Measurements from ENCODE around the gene SCAMP1.

The SCAMP1 gene

DNA sequence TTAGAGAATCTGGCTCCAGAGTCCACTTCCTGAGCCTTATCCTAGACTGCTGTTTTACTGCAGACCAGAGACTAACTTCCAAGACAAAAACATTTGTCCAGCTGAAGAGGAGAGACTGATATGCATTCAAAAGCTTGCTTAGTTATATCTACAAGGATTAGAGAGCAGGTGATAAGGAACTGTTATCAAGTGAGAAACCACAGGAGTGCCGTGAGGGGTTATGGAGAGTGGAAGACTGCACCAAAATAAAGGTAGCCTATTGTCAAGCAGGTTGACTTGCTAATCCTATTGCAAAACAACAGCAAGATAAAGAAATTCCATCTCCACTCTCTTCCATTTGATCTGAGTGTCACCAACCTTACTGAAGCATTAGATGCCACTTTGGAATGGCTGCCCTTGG lies 139.1 kb downstream of the SCAMP1 start:
- DNase-seq: no peak

DNA sequence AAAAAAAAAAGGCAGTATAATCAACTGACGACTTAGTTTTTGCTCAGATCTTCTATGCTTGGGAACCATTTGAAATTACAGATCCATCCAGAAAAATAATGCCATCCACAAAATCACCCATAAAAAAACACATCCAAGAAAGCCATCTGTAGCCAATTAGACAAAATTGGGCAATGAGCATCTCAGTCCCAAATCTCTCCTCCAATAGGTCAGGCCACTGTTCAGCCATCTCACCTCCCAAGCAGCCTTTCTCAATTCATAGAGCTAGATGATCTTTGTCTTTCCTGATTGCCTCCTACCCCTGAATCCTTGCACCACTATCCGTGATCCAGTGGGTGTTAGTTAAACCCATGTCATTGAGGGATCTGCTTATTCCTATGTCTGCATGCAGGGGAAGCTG lies 139.6 kb downstream of the SCAMP1 start:
- DNase-seq: no peak

DNA sequence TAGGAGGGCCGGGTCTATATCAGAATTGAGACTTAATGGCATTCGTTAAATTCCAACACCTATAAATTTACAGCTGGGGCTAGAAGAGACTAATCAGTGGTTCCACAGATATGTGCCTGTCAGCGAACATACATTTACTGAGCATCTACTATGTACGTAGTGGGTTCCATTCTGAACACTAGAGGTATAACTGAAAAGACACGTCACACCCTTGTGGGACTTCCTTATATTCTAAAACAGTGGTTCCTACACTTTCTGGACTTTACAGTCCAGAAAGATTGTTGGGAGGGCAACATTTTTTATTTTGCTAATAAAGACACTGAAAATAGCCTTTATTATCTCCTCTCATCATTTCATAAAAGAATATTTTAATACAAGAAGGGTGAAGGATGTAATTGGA lies 140.5 kb downstream of the SCAMP1 start:
- DNase-seq: no peak

DNA sequence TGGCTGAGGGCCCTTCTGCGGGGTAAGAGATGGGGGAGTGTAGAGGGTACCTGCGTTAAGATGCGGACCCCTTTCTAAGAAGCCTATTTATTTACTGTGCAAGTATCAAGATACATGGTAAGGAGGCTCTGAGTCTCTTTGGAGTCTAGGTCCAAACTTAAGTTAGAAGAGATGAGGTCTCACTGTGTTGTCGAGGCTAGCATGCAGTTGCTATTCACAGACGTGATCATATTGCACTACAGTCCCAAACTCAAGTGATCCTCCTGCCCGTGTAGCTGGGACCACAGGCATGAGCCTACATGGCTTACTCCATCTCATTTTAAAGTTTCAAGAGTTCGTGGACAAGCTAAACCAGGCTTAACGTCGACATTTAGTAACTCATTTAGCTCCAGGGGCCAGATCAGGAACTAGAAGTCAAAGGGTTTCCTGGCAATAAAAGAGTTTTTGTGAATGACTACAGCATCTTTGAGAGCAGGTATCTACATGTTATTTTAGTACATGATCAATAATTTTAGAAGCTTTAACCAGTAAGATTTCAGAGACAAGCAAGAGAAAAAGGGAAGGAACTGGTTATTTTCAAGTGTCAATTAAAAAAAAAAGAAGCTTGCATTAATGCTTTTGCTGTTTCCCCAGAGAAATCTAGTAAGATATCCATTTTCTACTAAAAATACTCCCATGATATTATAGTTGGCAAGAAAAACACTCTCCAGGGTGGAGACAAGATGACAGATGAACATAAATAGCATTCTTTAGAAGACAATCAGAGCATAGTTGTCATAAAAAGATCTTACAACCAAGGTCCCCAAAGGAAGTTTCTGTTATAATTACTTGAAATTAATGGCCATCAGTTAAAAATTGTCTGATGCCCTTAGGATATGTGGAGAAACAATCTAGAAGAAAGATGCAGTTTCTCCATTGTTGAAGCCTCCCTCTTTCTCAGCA lies 141.3 kb downstream of the SCAMP1 start:
- DNase-seq: no peak

DNA sequence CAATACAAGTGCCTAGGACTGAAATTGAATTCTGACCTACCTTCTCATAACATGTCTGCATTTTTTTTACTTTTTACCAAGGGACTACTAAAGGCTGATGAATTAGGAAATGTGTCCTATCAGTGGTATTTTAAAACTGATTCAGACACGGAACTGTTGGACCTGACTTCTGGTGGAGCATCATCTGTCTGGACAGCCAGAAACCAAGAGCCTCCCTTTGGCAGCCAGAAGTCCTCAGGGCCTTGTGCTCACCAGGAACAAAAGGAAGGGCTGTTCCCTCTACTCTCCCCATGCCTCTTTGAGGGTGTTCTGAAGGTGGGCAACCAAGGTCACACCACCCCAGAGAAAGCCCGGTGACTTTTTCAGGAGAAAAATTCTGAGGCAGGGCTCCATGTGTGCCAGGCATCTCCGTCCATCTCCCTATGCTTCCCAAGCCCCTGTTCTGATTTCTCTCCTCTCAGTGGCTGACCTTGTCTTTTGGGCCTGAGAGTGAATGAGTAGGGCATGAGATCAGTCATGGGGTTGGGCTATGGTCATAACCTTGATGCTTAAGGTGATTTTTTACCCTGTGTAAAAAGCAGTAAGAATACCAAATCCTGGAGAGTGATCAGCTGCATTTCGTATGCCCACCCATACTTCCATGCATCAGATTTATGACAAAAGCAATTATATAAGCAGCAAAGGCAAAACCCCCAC lies 143.7 kb downstream of the SCAMP1 start:
- no peak for DNase-seq

DNA sequence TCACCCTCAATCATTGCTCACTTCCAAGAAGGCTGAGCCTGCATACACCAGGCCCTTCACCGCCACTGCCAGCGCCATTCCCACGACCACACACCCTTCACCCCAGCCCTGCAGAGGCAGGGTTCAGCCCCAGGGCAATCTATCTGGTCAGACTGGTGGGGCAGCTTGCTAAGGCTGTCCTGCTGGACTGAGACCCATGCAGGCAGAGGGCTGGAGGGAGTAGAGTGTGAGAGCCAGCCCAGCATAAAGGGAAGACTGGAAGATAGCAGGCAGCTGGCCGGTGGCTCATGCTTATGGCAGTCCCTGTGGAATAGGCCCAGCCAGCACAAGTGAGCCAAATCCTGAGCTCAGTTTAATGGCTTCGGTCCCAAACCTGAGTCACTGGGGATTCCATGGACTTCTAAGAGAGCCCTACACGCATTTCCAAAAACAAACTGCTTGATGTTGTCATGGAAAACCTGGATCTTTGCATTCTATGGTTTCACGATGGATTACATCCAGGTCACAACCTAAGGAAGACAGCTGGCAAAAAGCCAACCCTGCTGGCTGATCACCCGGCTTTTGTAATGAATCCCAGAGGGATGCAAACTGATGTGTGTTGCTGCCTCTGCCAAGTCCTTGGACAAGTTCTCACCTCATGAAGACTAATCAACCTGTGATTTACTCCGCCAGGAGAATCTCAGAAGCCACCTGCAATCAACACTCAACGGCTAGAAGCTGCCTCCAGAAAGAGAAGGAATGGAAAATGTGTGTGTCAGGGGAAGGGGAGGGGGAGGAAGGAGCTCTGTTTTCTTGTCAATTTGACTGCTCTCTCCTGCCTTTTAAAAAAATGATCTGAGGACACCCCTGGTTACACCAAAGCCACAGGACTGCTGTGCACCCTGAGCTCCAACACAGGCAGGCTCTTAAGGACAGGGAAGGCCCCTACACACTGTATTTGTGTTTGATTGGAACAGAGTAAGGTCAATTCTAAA lies 144.6 kb downstream of the SCAMP1 start:
- peak; percentile 46 for DNase-seq

DNA sequence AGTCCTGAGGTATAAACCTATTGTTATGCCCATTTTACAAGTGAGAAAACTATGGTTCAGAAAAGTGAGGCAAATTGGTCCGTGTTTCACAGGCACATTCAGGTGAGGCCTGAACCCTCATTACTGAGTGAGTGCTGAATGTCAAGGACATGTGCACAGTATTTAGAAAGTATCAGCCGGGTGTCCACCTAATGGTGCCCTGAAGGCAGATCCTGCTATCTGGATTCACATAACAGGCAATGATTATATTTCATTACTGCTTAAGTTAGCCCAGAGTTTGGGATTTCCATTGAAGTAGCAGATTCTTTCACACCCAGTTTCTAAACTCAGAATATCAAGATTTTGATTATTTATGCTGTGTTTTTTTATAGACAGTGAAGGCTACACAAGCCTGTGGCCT lies 145.4 kb downstream of the SCAMP1 start:
- no peak for DNase-seq

DNA sequence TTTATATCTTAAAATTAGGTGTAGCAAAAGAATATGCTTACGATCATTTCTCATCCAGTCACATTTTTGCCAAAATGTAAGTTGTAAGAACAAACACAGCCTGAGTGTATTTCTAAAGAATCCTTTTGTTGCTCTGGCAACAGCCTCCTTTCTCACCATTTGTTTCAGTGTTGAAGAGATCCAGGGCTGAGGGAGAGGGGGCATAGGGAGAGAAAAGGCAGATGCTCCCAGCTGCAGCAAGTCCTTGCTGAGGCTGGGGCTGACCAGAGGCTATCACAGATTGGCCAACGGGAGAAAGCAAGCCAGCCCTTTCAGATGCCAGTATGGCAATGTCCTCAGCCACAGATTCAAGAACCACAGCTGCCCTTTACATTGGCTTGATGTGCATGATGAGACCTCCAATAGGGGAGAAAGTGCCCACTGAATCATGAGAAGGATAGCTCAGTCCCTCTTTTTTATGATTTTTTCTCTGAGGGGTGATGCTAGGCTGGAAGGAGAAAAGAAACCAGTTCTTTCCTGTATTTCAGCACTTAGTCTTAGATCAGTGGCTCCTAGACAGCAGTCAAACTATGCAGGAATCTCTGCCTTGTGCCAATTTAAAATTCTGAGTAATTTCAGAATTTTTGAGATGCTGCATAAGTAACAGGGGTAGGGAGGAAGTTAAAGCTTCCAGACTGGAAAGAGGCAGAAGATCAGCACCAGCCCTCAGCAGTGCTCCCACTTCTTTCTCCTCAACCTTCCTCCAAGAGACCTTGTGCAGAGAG lies 146.0 kb downstream of the SCAMP1 start:
- no peak for DNase-seq

DNA sequence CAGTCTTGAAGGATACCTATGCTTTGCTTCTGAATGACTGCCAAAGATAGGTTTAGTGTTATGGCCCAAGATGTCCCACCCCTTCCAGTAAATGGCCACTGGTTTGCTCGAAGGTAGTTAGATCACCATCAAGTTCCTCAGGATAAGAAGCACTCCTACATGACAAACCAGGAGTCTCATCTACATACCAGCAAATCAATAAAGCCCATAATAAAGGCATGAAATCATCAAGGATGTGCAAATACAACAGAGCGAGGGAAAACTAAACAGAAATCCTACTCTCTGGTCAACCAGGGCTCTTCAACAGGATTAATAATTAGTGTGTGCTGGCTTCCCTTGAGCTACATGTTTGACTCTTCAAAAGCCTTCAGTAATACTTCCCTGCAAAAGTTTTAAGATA lies 147.1 kb downstream of the SCAMP1 start:
- no peak for DNase-seq

DNA sequence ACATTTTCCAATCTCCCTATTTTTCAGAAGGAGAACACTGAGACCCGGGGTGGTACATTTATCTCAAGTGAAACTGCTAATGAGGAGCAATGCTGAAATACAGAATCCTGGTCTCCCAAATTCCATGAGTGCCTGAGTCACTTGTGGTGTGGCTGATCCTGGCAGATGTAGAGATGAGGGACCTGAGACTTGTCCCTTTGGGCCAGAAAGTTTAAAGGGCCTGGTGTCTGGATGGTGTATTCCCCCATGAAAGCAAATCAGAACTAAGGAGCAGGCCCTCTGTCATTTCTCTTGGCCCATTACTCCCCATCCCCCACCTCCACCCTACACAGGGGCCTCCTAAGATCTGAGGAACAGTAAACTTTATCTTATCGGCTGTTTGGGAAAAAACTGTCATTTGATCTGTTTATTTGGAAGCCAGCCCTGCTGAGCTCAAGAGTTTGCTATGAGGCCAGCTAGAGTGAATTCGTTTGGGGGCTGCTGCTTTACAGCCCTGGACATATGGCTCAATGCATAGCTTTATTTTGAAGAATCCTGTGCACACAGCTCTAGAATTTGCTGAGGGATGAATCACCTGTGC lies 147.9 kb downstream of the SCAMP1 start:
- no peak for DNase-seq

DNA sequence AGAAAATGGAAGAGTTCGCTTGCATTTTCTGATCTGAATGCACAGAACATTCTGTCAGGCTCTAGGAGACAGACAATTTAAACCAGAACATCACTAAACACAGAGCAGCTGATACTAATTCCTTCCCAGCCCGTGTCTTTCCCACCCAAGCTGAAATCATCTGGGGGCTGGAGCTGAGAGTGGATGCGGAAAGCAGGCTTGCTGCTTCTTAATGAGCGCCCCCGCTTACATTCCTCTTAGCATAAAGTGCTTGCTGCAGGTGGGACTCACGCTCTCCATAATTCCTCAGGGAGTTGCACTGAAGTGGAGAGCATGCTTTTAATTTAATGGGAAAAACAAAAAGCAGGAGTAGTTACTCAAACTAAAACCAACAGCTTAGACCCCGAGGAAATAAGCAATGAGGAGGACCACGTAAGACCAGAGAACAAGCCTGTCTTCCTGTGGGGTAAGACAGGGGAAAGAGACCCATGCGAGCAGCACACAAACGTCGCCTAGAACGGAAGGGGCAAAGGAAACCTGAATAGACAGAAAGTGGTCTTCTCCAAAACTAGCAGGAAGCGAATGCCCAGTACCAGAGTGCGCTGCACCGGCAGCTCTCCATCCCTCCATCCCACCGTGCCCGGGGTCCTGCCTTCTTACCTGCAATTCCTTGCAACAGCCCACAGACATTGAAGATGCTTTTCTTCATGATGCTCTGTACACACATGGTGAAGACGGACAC lies 148.9 kb downstream of the SCAMP1 start:
- DNase-seq: no peak

DNA sequence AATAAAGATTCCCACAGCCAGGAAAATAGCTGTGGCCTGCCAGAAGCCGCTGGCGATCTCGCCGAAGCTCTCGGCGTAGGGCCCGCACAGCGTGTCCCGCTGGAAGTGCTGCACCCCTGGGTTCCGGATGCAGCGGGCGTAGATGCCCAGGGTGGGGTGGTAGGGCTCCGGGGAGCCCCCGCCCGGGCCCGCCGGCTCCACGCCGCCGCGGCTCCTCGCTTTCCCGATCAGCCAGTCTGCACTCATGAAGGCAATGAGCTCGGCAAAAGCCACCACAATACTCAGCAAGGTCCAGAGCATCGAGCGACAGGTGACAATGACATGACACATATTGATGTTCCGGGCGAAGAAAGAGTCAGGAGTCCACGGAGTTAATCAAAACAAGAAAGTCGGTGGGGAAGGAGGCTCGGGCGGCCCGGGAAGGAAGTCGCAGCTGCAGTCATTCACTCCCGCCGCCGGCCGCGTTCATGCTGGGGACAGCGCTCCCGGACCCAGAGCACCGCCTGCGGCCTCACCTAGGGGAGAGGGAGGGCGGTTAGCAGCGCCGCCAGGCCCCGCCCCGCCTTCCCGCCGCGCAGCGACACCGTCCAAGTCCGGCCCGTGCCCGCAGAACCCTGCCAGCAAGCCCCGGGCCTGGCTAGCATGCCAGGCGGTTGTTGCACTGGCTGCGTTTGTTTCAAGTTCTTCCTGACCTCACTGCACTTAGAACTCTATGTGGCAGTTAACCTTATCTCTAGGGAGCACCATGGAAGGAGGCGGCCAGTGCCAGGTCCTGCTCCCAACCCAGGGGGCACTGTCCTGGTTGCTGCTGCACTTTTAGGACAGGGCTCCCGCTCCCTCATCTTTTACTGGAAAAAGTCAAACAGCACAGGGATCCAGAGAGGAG lies 149.7 kb downstream of the SCAMP1 start:
- DNase-seq: peak; percentile 43

DNA sequence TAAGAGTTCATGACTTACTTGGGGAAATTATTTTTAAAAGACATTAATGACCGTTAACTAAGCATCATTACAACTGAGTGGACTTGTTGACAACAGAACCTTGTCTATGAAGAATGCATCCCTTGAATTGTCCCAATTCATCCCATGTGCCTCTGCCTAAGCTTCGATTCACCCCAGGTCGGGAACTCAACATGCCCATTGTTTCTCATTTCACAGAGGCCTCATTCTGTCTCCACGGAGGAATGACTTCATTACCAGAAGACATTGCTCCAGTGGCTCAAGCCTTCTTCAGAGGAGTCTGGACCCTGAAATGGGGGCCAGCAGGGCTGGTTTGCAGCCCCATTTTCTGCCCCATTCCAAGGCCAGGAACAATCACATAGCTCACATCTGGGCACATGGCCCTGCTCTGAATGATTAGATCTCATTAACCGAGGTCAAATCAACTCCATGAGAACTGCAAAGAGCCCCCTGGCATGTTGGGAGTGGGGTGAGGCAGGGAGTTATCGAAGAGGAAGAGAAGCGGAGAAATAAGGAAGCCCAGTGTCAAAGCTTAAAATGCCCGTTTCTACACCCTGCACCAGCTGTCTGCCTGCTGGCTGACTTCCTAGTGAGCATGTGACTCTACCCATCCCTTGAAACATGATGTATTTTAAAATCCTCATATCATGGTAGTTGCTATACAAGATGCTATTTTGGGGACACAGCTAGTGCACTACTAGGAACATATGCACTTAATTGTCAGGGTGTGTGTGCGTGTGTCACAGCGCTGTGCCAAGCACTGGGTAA lies 150.9 kb downstream of the SCAMP1 start:
- no peak for DNase-seq

DNA sequence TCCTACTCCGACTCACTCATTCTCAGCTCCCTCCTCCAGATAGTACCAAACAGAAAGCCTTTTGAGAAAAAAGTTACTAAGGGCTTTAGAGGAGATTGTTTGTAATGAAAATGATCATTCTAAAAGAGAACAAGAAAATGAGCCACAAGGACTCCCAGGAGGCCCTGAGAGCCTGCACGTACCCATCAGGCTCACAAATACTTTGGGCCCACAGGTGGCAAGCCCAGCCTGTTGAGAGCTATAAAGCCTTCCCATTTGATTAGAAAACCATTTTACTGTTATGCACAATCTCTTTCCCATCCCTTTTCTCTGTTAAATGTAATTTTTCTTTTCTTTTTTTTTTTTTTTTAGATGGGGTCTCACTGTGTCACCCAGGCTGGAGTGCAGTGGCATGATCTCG lies 152.0 kb downstream of the SCAMP1 start:
- DNase-seq: no peak

DNA sequence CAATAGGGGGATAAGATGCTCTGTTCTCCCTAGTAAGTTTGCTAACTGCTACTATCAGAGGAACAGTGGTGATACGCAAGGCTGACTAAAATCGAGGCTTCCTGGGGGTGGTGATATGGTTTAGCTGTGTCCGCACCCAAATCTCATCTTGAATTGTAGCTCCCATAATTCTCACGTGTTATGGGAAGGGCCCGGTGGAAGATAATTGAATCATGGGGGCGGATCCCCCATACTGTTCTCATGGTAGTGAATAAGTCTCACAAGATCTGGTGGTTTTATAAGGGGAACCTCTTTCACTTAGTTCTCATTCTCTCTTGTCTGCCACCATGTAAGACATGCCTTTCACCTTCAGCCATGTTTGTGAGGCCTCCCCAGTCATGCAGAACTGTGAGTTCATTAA lies 153.0 kb downstream of the SCAMP1 start:
- DNase-seq: no peak

DNA sequence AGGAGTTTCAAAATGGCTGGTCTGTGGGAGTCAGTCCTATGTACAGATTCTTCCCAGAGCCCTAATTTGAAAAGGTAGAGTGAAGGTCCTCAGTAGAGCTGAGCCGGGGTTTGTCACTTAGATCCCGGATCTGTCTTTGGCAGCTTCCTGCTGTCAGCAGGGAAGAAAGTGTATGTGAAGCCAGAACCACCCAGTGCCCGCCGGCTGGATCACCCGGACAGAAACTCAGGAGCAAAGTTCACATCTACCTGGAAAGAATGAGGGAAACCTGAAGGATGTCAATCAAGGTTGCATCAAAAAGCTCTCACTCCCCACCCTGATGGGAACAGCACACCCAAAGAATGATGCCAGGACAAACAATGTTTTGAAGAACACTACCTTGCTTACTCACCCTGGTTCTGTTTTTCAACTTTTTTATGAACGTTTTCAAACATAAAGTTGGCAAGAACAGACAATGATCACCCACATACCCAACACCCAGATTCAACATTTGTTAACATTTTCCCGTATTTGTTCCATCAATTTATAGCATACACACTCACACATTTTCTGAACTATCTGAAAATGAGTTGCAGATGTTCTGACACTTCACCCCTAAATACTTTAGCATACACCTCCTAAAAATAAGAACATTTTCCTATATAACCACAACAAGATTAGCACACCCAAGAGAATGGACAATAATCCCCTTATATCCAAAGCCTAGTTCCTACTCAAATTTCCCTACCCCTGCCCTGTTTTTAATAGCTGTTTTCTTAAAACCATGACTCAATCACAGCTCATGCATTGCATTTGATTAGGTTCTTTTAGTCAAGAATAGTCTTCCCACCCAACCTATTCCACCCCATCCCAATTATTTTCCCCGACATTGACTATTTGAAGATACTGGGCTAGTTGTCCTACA lies 154.3 kb downstream of the SCAMP1 start:
- no peak for DNase-seq

DNA sequence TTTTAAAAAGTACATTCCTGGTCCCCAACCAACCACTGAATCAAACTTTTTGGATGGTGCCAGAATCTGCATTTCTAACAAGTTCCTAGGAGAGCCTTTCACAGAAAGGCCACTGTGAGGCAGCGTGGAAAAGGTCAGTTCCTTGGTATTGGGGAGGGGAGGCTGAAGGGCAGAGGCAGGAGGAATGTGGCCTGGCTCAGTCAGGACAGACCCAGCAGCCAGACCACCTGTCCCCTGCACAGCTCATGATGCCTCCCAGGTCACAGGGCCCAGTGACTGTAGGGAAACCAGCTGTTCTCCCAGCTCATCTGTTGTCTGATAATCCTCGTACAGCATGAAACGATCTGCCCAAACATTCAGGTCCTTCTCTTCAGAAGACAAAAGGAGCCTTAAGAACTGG lies 155.3 kb downstream of the SCAMP1 start:
- DNase-seq: no peak

Data from NCI-H510A treated with DMSO at 0.1 percent for 48 hours (cell line).